MM.1S (cell line): ENCODE results near the gene CDKN2C.

Experiments
- CTCF ChIP-seq: fragments of 300-600 bp; sonication (generic); IDR thresholded peaks from 2 replicates; pipeline ENCODE4 v1.5.1; 2016; ENCODE audit warnings: antibody characterized with exemption, low read length, mixed read lengths
- EZH2 ChIP-seq: fragments of 300-600 bp; sonication (generic); optimal IDR thresholded peaks from 2 replicates; pipeline ENCODE3; 2017; ENCODE audit warnings: low read depth, mild to moderate bottlenecking, antibody characterized with exemption, low read length, mixed read lengths
- EZH2phosphoT487 ChIP-seq: fragments of 300-600 bp; sonication (generic); IDR thresholded peaks from 2 replicates; pipeline ENCODE4 v1.6.1; 2018; ENCODE audit warnings: antibody characterized with exemption, low read length

DNA sequence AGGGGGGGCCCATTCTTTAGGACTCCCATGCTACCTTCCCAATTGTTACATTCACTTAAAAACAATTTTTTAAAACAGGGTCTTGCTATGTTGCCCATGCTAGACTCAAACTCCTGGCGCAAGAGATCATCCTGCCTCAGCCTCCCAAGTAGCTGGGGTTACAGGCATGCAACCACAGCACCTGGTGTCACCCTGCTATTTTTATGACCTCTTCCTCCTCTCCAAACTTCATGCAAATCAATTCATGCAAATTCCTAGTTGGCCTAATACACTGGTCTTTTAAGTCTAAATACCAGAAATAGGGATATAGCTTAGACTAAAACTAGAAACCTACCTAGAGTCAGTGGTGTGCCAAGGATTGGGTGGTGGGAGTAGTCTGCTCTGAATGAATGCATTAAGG, 30.1 kb downstream of the CDKN2C start:
- TF ChIP-seq CTCF: no peak
- TF ChIP-seq EZH2: no peak
- no peak for TF ChIP-seq EZH2phosphoT487
